ENCODE data around the gene CYTH4.

Gene CYTH4

GRCh38 chr22:37300551-37301017 is 18.3 kb downstream of the CYTH4 start:
- no peak overlapping the region for H3K9ac ChIP-seq (ENCODE audit: low read length)
- H3K27me3 ChIP-seq (ENCODE audit: insufficient read depth, low read length, poor library complexity), result no peaks in the 10 kb centered on the region
- DNase-seq, result no peak
- no peak overlapping the region for H2BK120ac ChIP-seq (ENCODE audit: low read depth, low read length)
- WGBS (ENCODE audit: extremely low coverage, insufficient coverage, low lambda C conversion rate), result no CpG with 5 or more reads among the region's 19 CpGs
- H3K27ac ChIP-seq (ENCODE audit: low read depth, low read length), result no peak overlapping the region
- H2BK5ac ChIP-seq (ENCODE audit: low read length), result no peak overlapping the region
- H3K36me3 ChIP-seq (ENCODE audit: control insufficient read depth, insufficient read depth, low read length), result no peaks in the 10 kb centered on the region
- no peak overlapping the region for H2BK15ac ChIP-seq (replicated peaks; ENCODE audit: low read depth)
- no peak overlapping the region for H3K4me2 ChIP-seq (ENCODE audit: low read length)
- no peak overlapping the region for H2AK5ac ChIP-seq (ENCODE audit: low read length)
- no peak overlapping the region for H3K4me3 ChIP-seq (ENCODE audit: low read length)
- no peak overlapping the region for H4K5ac ChIP-seq (ENCODE audit: low read length)
- no peak overlapping the region for H3K18ac ChIP-seq (ENCODE audit: low read length)
- H3K56ac ChIP-seq (ENCODE audit: low read length), result no peak overlapping the region
- no peak overlapping the region for H3K4ac ChIP-seq (ENCODE audit: low read depth, low read length)
- H4K8ac ChIP-seq (ENCODE audit: low read depth, low read length), result no peak overlapping the region
- H3K79me1 ChIP-seq (ENCODE audit: low read length), result no peaks in the 10 kb centered on the region
- no peaks in the 10 kb centered on the region for H3K79me2 ChIP-seq (ENCODE audit: control insufficient read depth, insufficient read depth, low read length)
- H3K4me1 ChIP-seq (ENCODE audit: control insufficient read depth, low read depth, low read length), result no peaks in the 10 kb centered on the region
- H3K23ac ChIP-seq (ENCODE audit: low read length), result no peak overlapping the region

- Histone ChIP-seq H2BK120ac (ENCODE audit: low read depth, low read length) (no peak overlapping the region), H3K4me3 (ENCODE audit: low read length) (no peak overlapping the region), H3K18ac (ENCODE audit: low read length) (no peak overlapping the region), H3K79me2 (ENCODE audit: control insufficient read depth, insufficient read depth, low read length) (no peaks in the 10 kb centered on the region), H3K27me3 (ENCODE audit: insufficient read depth, low read length, poor library complexity) (no peaks in the 10 kb centered on the region), H3K23ac (ENCODE audit: low read length) (no peak overlapping the region), H3K56ac (ENCODE audit: low read length) (no peak overlapping the region), H3K4me2 (ENCODE audit: low read length) (no peak overlapping the region), H4K8ac (ENCODE audit: low read depth, low read length) (no peak overlapping the region), H2BK5ac (ENCODE audit: low read length) (no peak overlapping the region), H3K4me1 (ENCODE audit: control insufficient read depth, low read depth, low read length) (no peaks in the 10 kb centered on the region), H3K36me3 (ENCODE audit: control insufficient read depth, insufficient read depth, low read length) (no peaks in the 10 kb centered on the region), H4K5ac (ENCODE audit: low read length) (no peak overlapping the region), H2AK5ac (ENCODE audit: low read length) (no peak overlapping the region), H3K27ac (ENCODE audit: low read depth, low read length) (no peak overlapping the region), H3K9ac (ENCODE audit: low read length) (no peak overlapping the region), H2BK15ac (replicated peaks; ENCODE audit: low read depth) (no peak overlapping the region), H3K79me1 (ENCODE audit: low read length) (no peaks in the 10 kb centered on the region), H3K4ac (ENCODE audit: low read depth, low read length) (no peak overlapping the region)
- no CpG with 5 or more reads among the region's 6 CpGs for WGBS (ENCODE audit: extremely low coverage, insufficient coverage, low lambda C conversion rate)
- DNase-seq, result no peak
Measured at GRCh38 chr22:37301144-37301830, 19.0 kb downstream of the CYTH4 start.

- H3K9ac ChIP-seq (ENCODE audit: low read length), result no peak overlapping the region
- H3K4me3 ChIP-seq (ENCODE audit: low read length), result no peak overlapping the region
- no peaks in the 10 kb centered on the region for H3K79me1 ChIP-seq (ENCODE audit: low read length)
- no peak overlapping the region for H2BK15ac ChIP-seq (replicated peaks; ENCODE audit: low read depth)
- H3K36me3 ChIP-seq (ENCODE audit: control insufficient read depth, insufficient read depth, low read length), result no peaks in the 10 kb centered on the region
- H3K4me2 ChIP-seq (ENCODE audit: low read length), result no peak overlapping the region
- no peak overlapping the region for H3K18ac ChIP-seq (ENCODE audit: low read length)
- H3K4me1 ChIP-seq (ENCODE audit: control insufficient read depth, low read depth, low read length), result no peaks in the 10 kb centered on the region
- H2BK120ac ChIP-seq (ENCODE audit: low read depth, low read length), result no peak overlapping the region
- no peak overlapping the region for H2BK5ac ChIP-seq (ENCODE audit: low read length)
- H2AK5ac ChIP-seq (ENCODE audit: low read length), result no peak overlapping the region
- no peak overlapping the region for H4K5ac ChIP-seq (ENCODE audit: low read length)
- DNase-seq, result no peak
- no peak overlapping the region for H3K56ac ChIP-seq (ENCODE audit: low read length)
- no peaks in the 10 kb centered on the region for H3K79me2 ChIP-seq (ENCODE audit: control insufficient read depth, insufficient read depth, low read length)
- no peak overlapping the region for H3K23ac ChIP-seq (ENCODE audit: low read length)
- WGBS (ENCODE audit: extremely low coverage, insufficient coverage, low lambda C conversion rate), result no CpG with 5 or more reads among the region's 31 CpGs
- H4K8ac ChIP-seq (ENCODE audit: low read depth, low read length), result no peak overlapping the region
- H3K4ac ChIP-seq (ENCODE audit: low read depth, low read length), result no peak overlapping the region
- no peak overlapping the region for H3K27ac ChIP-seq (ENCODE audit: low read depth, low read length)
- H3K27me3 ChIP-seq (ENCODE audit: insufficient read depth, low read length, poor library complexity), result no peaks in the 10 kb centered on the region
Measured at GRCh38 chr22:37302674-37303555, 20.6 kb downstream of the CYTH4 start.

GRCh38 chr22:37303821-37304274 is 21.5 kb downstream of the CYTH4 start:
- Histone ChIP-seq H3K4me1 (ENCODE audit: control insufficient read depth, low read depth, low read length) (no peaks in the 10 kb centered on the region), H2BK5ac (ENCODE audit: low read length) (no peak overlapping the region), H2AK5ac (ENCODE audit: low read length) (no peak overlapping the region), H3K56ac (ENCODE audit: low read length) (no peak overlapping the region), H3K4me2 (ENCODE audit: low read length) (no peak overlapping the region), H3K4me3 (ENCODE audit: low read length) (no peak overlapping the region), H3K23ac (ENCODE audit: low read length) (no peak overlapping the region), H3K79me2 (ENCODE audit: control insufficient read depth, insufficient read depth, low read length) (no peaks in the 10 kb centered on the region), H3K9ac (ENCODE audit: low read length) (no peak overlapping the region), H3K27me3 (ENCODE audit: insufficient read depth, low read length, poor library complexity) (no peaks in the 10 kb centered on the region), H4K5ac (ENCODE audit: low read length) (no peak overlapping the region), H3K18ac (ENCODE audit: low read length) (no peak overlapping the region), H2BK120ac (ENCODE audit: low read depth, low read length) (no peak overlapping the region), H2BK15ac (replicated peaks; ENCODE audit: low read depth) (no peak overlapping the region), H3K79me1 (ENCODE audit: low read length) (no peaks in the 10 kb centered on the region), H3K4ac (ENCODE audit: low read depth, low read length) (no peak overlapping the region), H3K27ac (ENCODE audit: low read depth, low read length) (no peak overlapping the region), H4K8ac (ENCODE audit: low read depth, low read length) (no peak overlapping the region), H3K36me3 (ENCODE audit: control insufficient read depth, insufficient read depth, low read length) (no peaks in the 10 kb centered on the region)
- no CpG with 5 or more reads among the region's 9 CpGs for WGBS (ENCODE audit: extremely low coverage, insufficient coverage, low lambda C conversion rate)
- DNase-seq, result no peak

- H4K8ac ChIP-seq (ENCODE audit: low read depth, low read length), result no peak overlapping the region
- H3K27ac ChIP-seq (ENCODE audit: low read depth, low read length), result no peak overlapping the region
- no peak for DNase-seq
Measured at GRCh38 chr22:37304595-37305343, 22.5 kb downstream of the CYTH4 start.

More at GRCh38 chr22:37304595-37305343, 22.5 kb downstream of the CYTH4 start:
- no peak overlapping the region for H2BK120ac ChIP-seq (ENCODE audit: low read depth, low read length)
- no peak overlapping the region for H4K5ac ChIP-seq (ENCODE audit: low read length)
- no peak overlapping the region for H3K18ac ChIP-seq (ENCODE audit: low read length)
- H2BK15ac ChIP-seq (replicated peaks; ENCODE audit: low read depth), result no peak overlapping the region
- no peaks in the 10 kb centered on the region for H3K79me2 ChIP-seq (ENCODE audit: control insufficient read depth, insufficient read depth, low read length)
- no peak overlapping the region for H3K4me2 ChIP-seq (ENCODE audit: low read length)
- no CpG with 5 or more reads among the region's 10 CpGs for WGBS (ENCODE audit: extremely low coverage, insufficient coverage, low lambda C conversion rate)
- H3K4me1 ChIP-seq (ENCODE audit: control insufficient read depth, low read depth, low read length), result no peaks in the 10 kb centered on the region
- no peak overlapping the region for H3K56ac ChIP-seq (ENCODE audit: low read length)
- no peak overlapping the region for H3K4me3 ChIP-seq (ENCODE audit: low read length)
- H3K79me1 ChIP-seq (ENCODE audit: low read length), result no peaks in the 10 kb centered on the region
- no peak overlapping the region for H3K9ac ChIP-seq (ENCODE audit: low read length)
- no peaks in the 10 kb centered on the region for H3K27me3 ChIP-seq (ENCODE audit: insufficient read depth, low read length, poor library complexity)
- H2BK5ac ChIP-seq (ENCODE audit: low read length), result no peak overlapping the region
- no peak overlapping the region for H2AK5ac ChIP-seq (ENCODE audit: low read length)
- no peak overlapping the region for H3K23ac ChIP-seq (ENCODE audit: low read length)
- no peak overlapping the region for H3K4ac ChIP-seq (ENCODE audit: low read depth, low read length)
- H3K36me3 ChIP-seq (ENCODE audit: control insufficient read depth, insufficient read depth, low read length), result no peaks in the 10 kb centered on the region
